ENCODE data around the gene SIN3A.
"Not testable (repeated sequence)": the region's sequence is repeated elsewhere in the genome, so short reads cannot be mapped to it uniquely, and the experiment has no call there.

Gene SIN3A

GRCh38 chr15:75353604-75354003 lies 97.9 kb downstream of the SIN3A start:
- DNase-seq, result no peak

GRCh38 chr15:75352186-75353080 lies 99.1 kb downstream of the SIN3A start:
- DNase-seq, result no peak

DNA sequence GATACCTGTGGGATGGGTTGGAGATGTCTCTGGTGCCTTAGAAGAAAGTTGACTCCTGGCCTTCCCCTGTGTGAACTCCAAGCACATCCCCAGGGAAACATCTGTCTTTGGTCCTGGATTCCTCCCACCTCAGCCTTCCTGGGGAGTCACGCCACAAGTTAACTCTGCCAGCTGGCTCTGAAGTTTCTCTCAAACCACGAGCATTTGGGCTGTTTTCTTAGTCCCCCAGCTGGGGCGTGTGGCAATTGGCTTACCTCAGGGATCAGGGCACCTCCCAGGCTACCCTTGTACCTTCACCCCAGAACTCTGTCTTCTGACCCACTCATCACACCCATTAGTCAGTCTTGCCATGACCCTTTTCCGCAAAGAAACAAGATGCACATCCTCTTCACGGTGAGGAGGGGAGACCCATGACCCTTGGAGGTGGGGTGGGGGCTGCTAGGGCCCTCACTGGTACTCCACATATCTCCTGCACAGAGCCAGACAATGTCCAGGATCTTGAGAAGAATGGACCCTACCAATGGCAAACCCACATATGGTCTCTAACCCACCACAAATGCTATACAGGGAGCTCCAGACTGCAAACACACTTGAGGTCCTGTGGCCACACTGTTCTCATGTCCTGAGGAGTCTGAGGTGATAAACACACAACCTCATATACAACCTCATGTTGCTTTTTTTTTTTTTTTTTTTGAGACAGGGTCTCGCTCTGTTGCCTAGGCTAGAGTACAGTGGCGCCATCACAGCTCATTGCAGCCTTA lies 100.7 kb downstream of the SIN3A start:
- no peak for DNase-seq

GRCh38 chr15:75349851-75350588 lies 101.5 kb downstream of the SIN3A start:
- DNase-seq, result peak; percentile 11

DNA sequence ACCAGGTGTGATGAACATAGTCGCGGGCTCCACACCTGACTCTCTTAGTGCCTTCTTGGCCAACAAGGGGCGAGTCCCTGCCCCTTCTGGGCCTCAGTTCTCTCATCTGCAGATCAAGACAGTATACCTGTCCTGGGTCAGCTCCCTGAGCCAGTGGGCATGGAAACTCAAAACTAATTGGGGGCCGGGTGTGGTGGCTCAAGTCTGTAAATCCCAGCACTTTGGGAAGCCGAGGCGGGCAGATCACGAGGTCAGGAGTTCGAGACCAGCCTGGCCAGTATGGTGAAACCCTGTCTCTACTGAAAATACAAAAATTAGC lies 102.2 kb downstream of the SIN3A start:
- DNase-seq, result not testable (repeated sequence)

- no peak for DNase-seq
Measured at GRCh38 chr15:75348562-75349350, 102.7 kb downstream of the SIN3A start.

GRCh38 chr15:75348034-75348561 lies 103.4 kb downstream of the SIN3A start:
- peak; percentile 13 for DNase-seq

DNA sequence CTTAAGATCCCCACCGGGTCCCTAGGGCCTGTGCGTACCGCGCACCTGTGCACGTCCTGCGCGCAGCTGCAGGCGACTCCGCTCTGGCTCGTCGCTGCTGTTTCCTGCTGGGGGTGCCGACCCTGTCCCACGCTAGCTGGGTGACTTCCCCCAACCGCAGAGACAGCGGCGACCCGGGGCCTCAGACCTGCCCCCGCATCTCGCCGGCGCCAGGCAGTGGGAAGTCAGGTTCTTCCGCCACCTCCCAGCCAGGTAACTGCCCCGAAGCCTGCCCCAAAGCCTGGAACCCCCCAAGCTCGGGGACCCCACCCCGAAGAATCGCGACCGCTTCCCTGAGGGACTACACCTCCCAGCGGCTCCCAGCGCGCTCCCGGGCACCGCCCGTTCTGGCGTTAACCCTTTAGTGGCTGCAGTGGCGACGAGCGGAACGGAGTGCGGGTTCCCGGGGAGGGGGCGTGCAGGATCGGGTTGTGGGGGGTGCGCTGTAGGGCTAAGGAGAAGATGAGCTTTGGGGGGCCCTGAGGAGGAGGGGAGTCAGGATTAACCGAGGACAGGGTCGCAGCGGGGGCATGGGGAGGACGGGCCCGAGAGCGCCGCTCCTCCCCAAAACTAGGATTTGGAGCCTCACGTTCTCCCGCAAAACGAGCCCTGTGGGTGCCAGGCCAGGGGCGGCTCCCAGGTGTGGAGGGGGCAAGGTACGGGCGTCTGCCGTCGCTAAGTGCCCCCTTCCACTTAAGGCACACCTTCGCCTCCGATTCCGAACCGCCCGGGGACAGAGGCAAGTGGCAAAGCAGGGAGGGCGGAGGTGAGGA lies 104.1 kb downstream of the SIN3A start:
- DNase-seq, result peak; percentile 20

DNA sequence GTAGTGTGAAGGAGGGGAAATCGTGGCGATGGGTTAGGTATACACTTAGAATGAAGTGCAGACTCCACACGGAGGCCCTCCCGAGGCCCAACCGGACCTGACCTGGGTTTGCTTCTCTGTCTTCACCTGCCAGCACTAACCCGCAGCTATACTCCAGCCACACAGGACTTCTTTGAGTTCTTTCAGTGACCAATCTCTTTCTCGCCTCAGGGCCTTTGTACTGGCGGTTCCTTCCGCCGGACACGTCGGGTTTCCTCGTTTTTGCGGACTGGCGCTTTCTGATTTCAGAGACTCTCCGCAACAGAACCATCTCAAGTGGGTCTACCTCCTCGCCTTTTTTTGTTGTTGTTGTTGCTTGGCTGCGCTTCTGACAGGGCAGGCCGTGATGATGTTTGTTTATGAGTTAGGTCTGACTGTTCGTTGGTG lies 104.7 kb downstream of the SIN3A start, which contains the start of gene NEIL1:
Gene NEIL1, plus strand, starts transcription at position 244 of the 426 bp plus-strand sequence. CDS start 1,867 bp downstream, outside the sequence.
- peak; percentile 9 for DNase-seq

DNA sequence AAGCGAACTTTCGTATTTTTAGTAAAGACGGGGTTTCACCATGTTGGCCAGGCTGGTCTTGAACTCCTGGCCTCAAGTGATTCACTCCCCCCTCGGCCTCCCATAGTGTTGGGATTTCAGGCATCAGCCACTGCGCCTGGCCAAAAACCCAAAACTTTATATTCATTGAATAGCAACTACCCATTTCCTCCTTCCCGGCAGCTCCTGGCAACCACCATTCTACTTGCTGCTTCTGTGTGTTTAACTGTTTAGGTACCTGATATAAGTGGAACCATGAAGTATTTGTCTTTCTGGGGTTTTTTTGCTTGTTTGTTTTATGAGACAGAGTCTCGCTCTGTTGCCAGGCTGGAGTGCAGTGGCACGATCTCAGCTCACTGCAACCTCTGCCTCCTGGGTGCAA lies 107.5 kb downstream of the SIN3A start:
- DNase-seq, result peak; percentile 9

GRCh38 chr15:75342221-75342620 lies 109.3 kb downstream of the SIN3A start:
- no peak for DNase-seq

DNA sequence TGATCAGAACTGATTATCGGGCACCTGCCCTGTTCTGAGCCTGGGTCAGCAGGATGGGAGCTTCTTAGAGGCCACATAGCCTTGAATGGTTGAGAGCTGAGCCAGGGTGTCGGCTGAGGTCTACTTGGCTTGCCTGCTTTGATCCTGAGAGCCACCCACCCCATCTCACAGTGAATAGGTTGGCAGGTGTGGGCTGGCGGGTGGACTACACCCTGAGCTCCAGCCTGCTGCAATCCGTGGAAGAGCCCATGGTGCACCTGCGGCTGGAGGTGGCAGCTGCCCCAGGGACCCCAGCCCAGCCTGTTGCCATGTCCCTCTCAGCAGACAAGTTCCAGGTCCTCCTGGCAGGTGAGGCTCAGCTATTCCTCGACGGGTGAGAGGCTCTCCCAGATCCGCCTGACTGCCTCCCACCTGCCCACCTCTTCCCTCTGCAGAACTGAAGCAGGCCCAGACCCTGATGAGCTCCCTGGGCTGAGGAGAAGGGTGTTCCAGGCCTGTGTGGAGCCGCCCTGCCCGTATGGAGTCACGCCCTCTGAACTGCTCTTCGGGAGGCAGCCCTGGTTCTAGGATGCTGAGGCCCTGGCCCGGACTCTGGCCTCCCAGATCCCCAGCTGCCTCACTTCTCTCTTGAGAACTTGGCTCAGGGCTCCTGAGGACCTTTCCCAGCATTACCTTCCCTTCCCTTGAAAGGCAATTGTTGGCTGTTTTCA lies 111.8 kb downstream of the SIN3A start:
- no peak for DNase-seq

- DNase-seq, result no peak
Measured at GRCh38 chr15:75338661-75339240, 112.7 kb downstream of the SIN3A start.

DNA sequence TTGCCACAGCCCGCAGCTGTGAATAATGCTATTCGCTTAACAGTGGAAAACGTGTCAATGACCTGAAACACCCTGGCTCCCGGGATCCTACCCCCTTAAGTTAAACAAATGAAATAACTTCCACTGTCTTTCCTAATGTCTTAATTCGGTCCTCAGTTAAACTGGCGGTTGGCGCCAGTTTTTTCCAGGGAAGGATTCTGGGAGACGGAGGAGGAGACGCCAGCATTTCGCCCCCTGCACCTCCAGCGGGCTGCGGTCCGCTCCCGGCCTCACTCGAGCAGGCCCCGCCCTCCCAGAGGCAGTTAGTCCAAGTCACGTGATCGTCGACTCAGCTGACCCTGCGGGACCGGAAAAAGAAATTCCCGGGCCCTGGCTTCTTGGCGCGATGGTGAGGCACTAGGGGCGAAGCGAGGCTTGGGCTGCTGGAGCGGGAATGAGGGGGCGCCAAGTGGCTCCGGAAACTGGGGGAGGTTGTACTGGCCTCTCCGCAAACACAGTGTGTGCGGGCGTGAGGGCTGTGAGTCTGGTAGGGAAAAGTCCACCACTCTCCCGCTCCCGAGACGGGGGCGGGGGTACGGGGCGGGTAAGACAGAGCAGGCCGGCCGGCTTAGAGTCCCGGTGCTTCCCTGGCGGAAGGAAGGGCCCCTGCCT lies 115.7 kb downstream of the SIN3A start, which contains the start of gene COMMD4:
Gene COMMD4, plus strand, starts transcription at position 359 of the 651 bp plus-strand sequence. Its CDS starts 27 bp downstream, at position 386.
- peak; percentile 90 for DNase-seq

DNA sequence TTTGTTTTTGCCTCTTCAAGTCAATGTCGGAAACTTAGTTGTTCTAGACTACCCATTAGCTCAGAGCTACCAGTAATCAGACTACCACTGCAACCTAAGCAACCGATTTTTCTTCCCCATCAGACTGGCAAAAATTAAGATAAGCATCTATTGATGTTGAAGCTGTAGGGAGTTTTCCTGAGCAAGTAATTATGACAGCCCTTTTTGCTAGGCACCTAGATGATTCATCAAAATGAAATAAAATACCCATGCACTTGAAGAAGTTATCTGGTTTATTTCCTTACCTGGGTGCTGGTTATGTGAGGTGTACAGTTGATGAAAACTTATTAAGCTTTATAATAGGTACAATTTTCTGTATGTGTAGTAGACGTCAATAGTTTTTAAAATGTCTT lies 116.2 kb downstream of the SIN3A start:
- no peak for DNase-seq

GRCh38 chr15:75333654-75334419 lies 117.7 kb downstream of the SIN3A start:
- not testable (repeated sequence) for DNase-seq

GRCh38 chr15:75332093-75332492 lies 119.4 kb downstream of the SIN3A start:
- not testable (repeated sequence) for DNase-seq

DNA sequence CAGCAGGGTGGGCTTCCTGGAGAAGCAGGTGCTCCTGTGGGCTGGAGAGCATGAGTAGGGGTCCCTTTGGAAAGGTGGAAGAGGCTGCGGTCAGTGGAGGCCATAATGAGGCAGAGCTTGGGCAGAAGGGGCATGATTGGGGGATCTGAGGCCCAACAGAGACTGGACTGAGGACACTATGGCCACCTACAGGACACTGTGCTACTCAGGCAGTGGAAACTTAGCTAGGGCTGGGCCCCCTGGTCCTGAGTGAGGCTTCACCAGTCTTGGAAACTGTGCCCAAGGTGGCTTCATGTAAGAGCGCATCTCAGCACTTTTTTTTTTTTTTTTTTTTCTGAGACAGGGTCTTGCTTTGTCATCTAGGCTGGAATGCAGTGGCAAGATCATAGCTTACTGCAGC lies 121.9 kb downstream of the SIN3A start:
- no peak for DNase-seq
